GM19025 (cell line): Measurements from ENCODE around the gene LECT2.
A peak's percentile ranks its signal among the peaks of the same experiment; 100 is the strongest.

ENCODE experiments used
- ATAC-seq: cut with Tn5 transposase; IDR thresholded peaks from one replicate; pipeline ENCODE4 v1.9.1; 2021; ENCODE audit warnings: mild to moderate bottlenecking, low read depth, moderate library complexity; ENCODE audit not compliant: unreplicated experiment

Gene LECT2

DNA sequence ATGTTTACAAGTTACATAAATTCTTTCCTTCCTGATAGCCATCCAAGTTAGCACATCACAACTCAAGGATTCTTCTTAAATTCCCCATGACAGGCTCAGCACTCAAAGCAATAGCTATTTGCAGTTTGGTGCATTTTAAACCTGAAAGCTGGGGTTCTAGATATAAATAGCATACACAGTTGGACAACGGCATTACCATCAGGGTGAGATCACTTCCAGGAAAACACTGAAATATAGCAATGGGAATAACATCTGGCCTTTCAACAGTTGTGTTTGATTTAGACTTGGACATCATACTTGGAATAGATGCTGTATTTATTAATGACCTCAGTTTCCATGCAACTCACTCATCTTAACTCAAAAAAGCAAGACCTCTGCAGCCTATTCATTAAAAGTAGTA is 24.7 kb upstream of the LECT2 start:
- ATAC-seq, result no peak

DNA sequence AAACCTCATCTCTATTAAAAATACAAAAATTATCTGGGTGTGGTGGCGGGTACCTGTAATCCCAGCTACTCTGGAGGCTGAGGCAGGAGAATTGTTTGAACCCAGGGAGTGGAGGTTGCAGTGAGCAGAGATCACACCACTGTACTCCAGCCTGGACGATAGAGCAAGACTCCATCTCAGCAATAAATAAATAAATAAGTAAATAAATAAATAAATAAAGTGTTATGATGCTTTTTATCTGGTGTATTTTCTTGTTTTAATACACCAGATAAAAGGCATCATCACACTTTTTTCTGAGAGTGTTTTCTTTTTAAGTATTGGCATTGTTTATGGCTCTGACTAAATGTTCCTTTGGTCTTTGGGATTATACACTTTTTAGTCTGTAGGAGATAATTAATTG is 24.2 kb upstream of the LECT2 start:
- no peak for ATAC-seq

DNA sequence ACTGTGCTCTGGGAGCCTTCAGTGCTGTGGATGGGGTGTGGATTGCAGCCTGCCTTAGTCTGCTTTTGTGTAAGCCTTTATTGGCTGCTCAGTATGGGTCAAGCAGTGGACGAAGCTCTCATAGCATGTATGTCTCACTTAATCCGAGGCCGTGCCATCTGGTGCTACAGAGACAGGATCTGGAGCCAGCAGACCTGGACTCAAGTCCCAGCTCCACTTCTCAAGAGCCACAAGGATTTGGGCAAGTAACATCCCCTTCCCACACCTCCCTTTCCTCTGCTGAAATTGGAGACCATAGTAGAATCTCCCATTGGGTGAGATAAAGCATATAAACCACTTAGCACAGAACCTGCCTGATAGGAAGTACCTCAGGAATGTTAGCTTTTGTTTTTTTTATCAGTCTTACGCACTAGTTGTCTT is 23.4 kb upstream of the LECT2 start:
- no peak for ATAC-seq

DNA sequence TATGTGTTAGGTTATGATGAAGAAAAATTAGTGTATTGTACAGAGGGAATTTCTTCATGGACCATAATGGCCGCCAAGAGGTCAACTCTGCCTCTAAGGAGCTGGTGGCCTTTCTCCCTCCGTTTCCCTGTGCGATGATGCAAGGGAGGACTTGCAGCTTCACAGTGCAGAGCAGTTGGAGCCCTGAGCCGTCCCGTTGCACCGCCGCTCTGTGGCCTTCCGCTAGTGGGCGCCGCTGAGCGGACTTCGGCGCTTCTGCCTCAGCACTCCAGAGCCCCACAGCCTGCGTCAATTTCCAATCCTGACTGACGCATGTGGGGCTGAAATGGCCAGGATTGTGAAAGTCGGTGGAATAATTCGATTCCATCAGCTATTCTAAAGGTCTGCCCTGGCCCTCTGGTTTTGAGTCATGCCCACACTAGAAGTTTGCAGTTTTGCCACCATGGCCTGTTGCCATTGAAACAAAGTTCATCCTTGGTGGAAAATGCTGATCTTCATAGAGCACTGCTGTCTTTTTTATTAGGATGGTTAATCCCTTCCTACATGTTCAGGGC is 22.7 kb upstream of the LECT2 start:
- peak; percentile 53 for ATAC-seq

- no peak for ATAC-seq
Measured at GRCh38 chr5:135976216-135976615, 21.4 kb upstream of the LECT2 start.

- ATAC-seq, result no peak
Measured at GRCh38 chr5:135975122-135975521, 20.3 kb upstream of the LECT2 start.

- ATAC-seq, result no peak
Measured at GRCh38 chr5:135974021-135974600, 19.3 kb upstream of the LECT2 start.

- ATAC-seq, result no peak
Measured at GRCh38 chr5:135973323-135974020, 18.7 kb upstream of the LECT2 start.

DNA sequence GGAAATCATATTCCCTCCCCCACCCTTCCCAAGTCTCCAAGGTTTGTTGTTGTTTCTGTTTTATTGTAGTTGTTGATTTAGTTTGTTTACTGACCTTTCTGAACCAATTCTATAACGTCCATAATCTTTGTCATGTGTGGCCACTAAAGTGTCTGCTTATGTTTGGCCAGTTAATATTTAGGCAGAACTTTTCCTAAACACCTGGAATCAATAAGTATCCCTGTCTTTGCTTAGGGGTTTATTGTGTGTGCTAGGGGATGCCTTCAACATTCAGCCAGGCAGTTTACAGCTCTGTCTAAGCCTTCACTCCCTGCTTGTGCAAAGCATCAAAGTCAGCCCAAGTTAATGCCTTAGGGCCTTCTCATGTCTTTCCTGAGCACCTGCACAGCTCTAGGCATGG is 16.9 kb upstream of the LECT2 start:
- no peak for ATAC-seq

GRCh38 chr5:135966790-135967189 is 12.0 kb upstream of the LECT2 start:
- ATAC-seq, result no peak

- ATAC-seq, result no peak
Measured at GRCh38 chr5:135966165-135966564, 11.4 kb upstream of the LECT2 start.

GRCh38 chr5:135965504-135965903 is 10.7 kb upstream of the LECT2 start:
- ATAC-seq, result no peak

DNA sequence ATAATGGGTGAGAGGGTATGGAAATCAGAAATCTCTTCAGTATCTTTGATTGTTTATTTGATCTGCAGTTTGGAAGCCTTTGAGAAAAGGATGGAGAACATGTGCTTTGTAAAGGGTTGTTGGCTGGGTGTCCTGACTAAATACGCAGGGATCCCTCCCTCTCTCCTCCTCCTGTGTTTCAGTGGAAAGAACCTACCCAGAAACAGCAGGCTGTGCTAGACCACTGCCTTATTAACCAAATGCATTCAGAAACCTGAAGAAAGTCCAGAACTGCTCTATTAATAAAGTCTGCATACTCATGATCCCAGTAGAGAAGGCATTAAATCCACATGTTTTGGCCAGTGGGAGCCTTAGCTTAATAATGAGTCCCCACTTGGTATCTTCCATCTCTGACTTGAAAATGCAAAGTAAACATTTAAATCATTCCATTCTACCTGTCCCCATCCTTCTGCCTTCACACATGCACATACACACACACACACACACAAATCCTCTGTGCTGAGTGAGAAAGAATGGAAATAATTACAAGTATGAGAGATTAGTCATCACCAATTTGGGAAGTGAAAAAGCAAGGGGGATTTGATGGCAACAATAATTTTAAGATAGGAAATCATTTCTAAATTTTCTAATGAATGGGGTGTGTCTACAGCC is 10.0 kb upstream of the LECT2 start:
- ATAC-seq, result no peak

DNA sequence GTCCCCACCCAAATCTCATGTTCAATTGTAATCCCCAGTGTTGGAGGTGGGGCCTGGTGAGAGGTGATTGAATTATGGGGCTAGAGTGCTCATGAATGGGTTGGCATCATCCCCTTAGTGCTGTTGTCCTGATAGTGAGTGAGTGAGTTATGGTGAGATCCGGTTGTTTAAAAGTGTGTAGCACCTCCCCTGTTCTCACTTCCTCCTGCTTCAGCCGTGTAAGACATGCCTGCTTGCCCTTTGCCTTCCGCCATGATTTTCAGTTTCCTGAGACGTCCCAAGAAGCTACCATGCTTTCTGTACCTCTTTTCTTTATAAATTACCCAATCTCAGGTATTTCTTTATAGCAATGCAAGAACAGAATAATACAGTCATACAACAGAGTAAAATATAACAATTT is 742 bp upstream of the LECT2 start:
- ATAC-seq, result no peak

- no peak for ATAC-seq
Measured at GRCh38 chr5:135953850-135954249, 933 bp downstream of the LECT2 start.

DNA sequence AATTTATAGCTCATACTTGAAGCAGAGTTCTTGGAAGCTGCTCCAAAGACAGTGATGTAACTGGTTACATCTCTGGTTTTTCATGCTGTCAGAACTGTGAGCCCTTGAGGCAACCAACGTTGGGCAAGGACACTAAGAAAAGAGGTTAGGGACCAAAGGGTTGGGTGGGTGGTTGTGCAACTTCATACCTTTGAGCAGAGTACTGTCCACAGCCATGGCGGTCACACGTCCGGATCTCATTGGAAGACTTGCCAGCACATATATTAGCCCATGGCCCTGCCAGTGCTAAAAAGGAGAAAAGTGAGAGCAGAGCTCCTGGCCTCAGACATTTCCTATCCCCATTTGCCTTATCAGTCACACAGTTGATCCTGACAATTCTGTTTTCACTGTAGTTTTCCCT is 2.1 kb downstream of the LECT2 start:
- ATAC-seq, result no peak

DNA sequence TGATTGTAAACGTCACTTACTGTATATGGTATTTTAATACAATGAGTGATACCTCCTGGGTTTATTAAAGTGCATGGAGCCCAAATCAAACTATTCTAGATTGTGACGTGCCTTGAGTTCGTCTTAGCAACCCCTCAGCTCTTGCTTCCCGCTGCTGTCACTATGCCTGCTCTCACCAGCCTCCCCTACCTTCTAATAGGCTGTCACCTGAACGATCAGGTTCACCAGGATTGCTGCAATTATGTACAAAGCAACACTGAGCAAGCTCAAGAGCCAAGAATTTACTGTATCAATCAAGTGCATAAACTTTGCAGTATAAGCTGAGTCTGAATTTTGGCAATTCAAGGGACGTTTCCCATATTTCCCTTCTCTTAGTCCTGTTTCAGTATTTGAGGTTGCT is 3.0 kb downstream of the LECT2 start:
- no peak for ATAC-seq

GRCh38 chr5:135951257-135951656 is 3.5 kb downstream of the LECT2 start:
- ATAC-seq, result no peak

DNA sequence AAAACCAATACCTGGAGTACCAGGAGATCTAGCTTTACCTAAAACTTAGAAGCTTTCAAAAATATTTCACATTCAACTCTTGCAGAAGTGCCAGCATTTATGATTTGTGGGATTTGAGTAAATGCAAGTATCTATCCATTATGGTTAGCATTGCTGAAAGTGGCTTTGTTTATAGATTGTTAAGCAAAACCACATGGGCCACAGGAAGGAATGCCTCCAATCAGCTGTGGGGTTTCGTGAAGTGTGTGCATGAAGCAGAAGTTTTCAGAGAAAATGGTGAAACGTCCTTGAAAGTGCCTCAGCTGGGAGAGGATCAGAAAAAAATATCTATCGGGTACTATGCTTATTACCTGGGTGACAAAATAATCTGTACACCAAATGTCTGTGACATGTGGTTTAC is 4.2 kb downstream of the LECT2 start:
- ATAC-seq, result no peak

- no peak for ATAC-seq
Measured at GRCh38 chr5:135944967-135945560, 9.7 kb downstream of the LECT2 start.

DNA sequence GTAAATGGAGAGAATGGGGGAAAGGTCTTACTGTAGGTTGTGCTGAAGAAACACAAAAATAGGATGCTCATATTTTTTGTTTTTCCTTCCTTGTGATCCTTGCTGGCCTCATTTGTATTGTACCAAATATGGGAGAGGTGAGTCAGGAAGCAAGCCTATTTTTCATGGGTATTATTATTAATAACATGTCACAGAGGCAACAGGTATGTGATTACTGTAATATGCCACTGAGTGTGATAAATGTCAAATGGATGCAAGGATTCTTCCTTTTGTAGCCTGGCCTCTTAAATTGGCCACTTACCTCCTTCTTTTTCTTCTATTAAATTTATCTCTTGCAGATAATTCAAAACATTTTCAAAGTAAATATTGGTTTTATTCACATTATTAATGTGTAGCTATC is 10.2 kb downstream of the LECT2 start:
- ATAC-seq, result no peak
